Panc1 (cell line): ENCODE results near the gene PORCN. TPM values are rescaled to one million over a fixed set of nuclear protein-coding genes. Genes with fewer than 3 reads are reported as not detected.
A peak's percentile ranks its signal among the peaks of the same experiment; 100 is the strongest.

ENCODE experiments used
- ATAC-seq: fragments of 200-7000 bp; cut with Tn5 transposase; 2 replicates; pipeline ENCODE4 v1.9.1; 2020; ENCODE audit warnings: mild to moderate bottlenecking, moderate library complexity
- BruUV-seq: library from RNA; stranded (reverse); fragments of 400-500 nt; replicated peaks from 2 replicates; lab custom pipeline; 2021; lab: Mats Ljungman, UMichigan
- CTCF ChIA-PET: fragments of 300-600 bp; sonication (Branson Sonifier 250); formaldehyde crosslinking; loops from one replicate; lab custom pipeline; 2022; ENCODE audit warnings: antibody characterized with exemption; lab: Charles Lee
- POLR2A ChIA-PET: fragments of 300-600 bp; sonication (Branson Sonifier 250); formaldehyde crosslinking; loops from one replicate; lab custom pipeline; 2022; ENCODE audit warnings: antibody characterized with exemption; lab: Charles Lee
- DNase-seq: peaks from one replicate; pipeline ENCODE4 v3.0.0-alpha.2; 2010; ENCODE audit warnings: low read depth, low spot score
- H3K27ac ChIP-seq: 2 replicates; pipeline ENCODE4 v1.5.1; 2011; ENCODE audit warnings: mild to moderate bottlenecking, low read length, inconsistent platforms
- H3K27me3 ChIP-seq: fragments of 200-500 bp; sonication (Bioruptor generic); 2 replicates; pipeline ENCODE4 v1.6.0; 2014; ENCODE audit warnings: low read length, inconsistent platforms; ENCODE audit not compliant: control insufficient read depth, insufficient read depth
- H3K36me3 ChIP-seq: fragments of 200-500 bp; sonication (Bioruptor generic); 2 replicates; pipeline ENCODE4 v1.5.1; 2014; ENCODE audit warnings: inconsistent platforms, mild to moderate bottlenecking, low read length, moderate library complexity; ENCODE audit not compliant: control insufficient read depth, insufficient read depth
- H3K4me1 ChIP-seq: 2 replicates; pipeline ENCODE4 v1.5.1; 2011; ENCODE audit warnings: inconsistent platforms, mild to moderate bottlenecking, low read length, moderate library complexity; ENCODE audit not compliant: control insufficient read depth, insufficient read depth
- H3K4me3 ChIP-seq, 2 experiments: 2 replicates each; pipeline ENCODE4 v1.5.1; 2011 to 2012; ENCODE audit warnings: low read depth in 2 of 2, low read length in 2 of 2, mild to moderate bottlenecking in 2 of 2, inconsistent platforms in 1 of 2, moderate library complexity in 1 of 2
- H3K9me3 ChIP-seq: fragments of 200-500 bp; sonication (Bioruptor generic); 2 replicates; pipeline ENCODE4 v1.5.1; 2014; ENCODE audit warnings: low read depth, mild to moderate bottlenecking, inconsistent platforms, low read length, moderate library complexity; ENCODE audit not compliant: control insufficient read depth, insufficient read depth
- CTCF ChIP-seq: fragments of 450-650 bp; IDR thresholded peaks from 2 replicates; pipeline ENCODE4 v1.5.1; 2017; ENCODE audit warnings: mild to moderate bottlenecking
- POLR2AphosphoS5 ChIP-seq: IDR thresholded peaks from 2 replicates; pipeline ENCODE4 v1.6.1; 2012; ENCODE audit warnings: mild to moderate bottlenecking, low read depth, low read length, moderate library complexity
- REST ChIP-seq, 2 experiments: IDR thresholded peaks; 2 replicates each; pipeline ENCODE4 v1.6.1; 2011 to 2012; ENCODE audit warnings: low read depth in 2 of 2, control low read depth in 1 of 2, low read length in 1 of 2, mild to moderate bottlenecking in 1 of 2, moderate library complexity in 1 of 2; ENCODE audit not compliant: insufficient read depth in 1 of 2
- SIN3A ChIP-seq: IDR thresholded peaks from 2 replicates; pipeline ENCODE4 v1.6.1; 2012; ENCODE audit warnings: low read depth, mild to moderate bottlenecking, low read length, moderate library complexity, borderline replicate concordance; ENCODE audit not compliant: insufficient read depth
- TCF7L2 ChIP-seq: IDR thresholded peaks from 2 replicates; pipeline ENCODE4 v1.6.1; 2011; ENCODE audit warnings: mild to moderate bottlenecking, low read depth, low read length, inconsistent platforms
- in situ Hi-C: cut with HindIII; loops from 2 replicates; pipeline ENCODE4 v1.10.0; 2016; ENCODE audit warnings: low sequenced_read_pairs, low pct_unique_long_range_greater_than_20kb
- intact Hi-C: fragments of 100-400 bp; cut with micrococcal nuclease; formaldehyde crosslinking; loops from one replicate; pipeline ENCODE4 v1.10.0; 2022; ENCODE audit not compliant: unreplicated experiment
- total RNA-seq: library from RNA; stranded (reverse); gene quantifications from one replicate; pipeline ENCODE4 v1.2.1, GENCODE V29; 2021; ENCODE audit not compliant: unreplicated experiment

The PORCN gene
- total RNA-seq, 1 experiment from 2014 or later, result 8.6 TPM

DNA sequence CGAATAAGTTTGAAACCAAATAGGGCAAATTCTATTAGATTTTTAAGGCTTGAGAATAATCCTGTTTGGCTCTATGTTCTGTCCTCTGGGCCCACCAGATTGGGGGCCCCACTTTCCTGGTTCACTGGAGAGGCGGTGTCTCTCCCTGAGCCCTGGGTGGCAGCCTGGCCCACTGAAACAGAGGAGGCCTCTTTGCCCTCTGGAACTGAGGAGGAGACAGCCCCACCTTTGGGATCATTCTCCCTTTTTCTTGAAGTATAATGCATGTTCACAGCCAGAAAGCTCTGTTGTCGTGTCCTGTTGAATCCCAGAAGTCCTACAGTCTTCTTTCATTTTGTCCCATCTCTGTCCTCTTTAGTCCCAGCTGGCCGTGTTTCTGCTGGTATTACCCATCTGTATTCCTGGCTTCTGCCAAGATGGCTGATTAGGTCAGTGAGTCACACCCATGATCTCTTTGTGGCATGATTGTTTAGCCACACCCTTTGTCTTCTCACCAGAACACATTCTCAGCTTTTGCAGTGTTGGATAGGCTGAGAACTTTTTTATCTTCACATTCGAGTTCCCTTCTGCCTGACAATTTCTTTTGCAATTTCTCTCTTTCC lies 22.7 kb downstream of the PORCN start:
- ChIA-PET CTCF (no interaction called here), POLR2A (no interaction called here)
- H3K9me3 ChIP-seq, result no peaks in the 10 kb centered on the region
- DNase-seq (no peak), ATAC-seq (0 out of 2 replicates have a peak, but pooled peaks have one; percentile 36)
- H3K27me3 ChIP-seq, result no peaks in the 10 kb centered on the region
- no peaks in the 10 kb centered on the region for H3K4me1 ChIP-seq
- H3K36me3 ChIP-seq, result no peaks in the 10 kb centered on the region
- H3K4me3 ChIP-seq, result no peak overlapping the region
- TF ChIP-seq REST (IDR thresholded peaks at IDR 0.05; ENCODE audit: insufficient read depth in 1 of 2, low read depth in 2 of 2, low read length in 1 of 2), result no peak
- no peak for TF ChIP-seq TCF7L2
- no peak for TF ChIP-seq CTCF
- no peak for TF ChIP-seq POLR2AphosphoS5
- no peak for TF ChIP-seq SIN3A
- no peak overlapping the region for H3K27ac ChIP-seq
- intact Hi-C loops, result no loop called here
- in situ Hi-C loops, result no loop called here
- BruUV-seq, result no TSS peak

- CTCF ChIA-PET, result no interaction called here
- ATAC-seq (no peak), DNase-seq (no peak)
- Histone ChIP-seq H3K27me3 (no peaks in the 10 kb centered on the region), H3K9me3 (no peaks in the 10 kb centered on the region), H3K36me3 (no peaks in the 10 kb centered on the region), H3K27ac (no peak overlapping the region), H3K4me3 (no peak overlapping the region), H3K4me1 (no peaks in the 10 kb centered on the region)
- intact Hi-C loops, result no loop called here
- TF ChIP-seq CTCF, result no peak
- TF ChIP-seq REST (IDR thresholded peaks at IDR 0.05; ENCODE audit: insufficient read depth in 1 of 2, low read depth in 2 of 2, low read length in 1 of 2), result no peak
- TF ChIP-seq POLR2AphosphoS5, result no peak
- TF ChIP-seq TCF7L2, result no peak
- no peak for TF ChIP-seq SIN3A
- no TSS peak for BruUV-seq
- POLR2A ChIA-PET, result no interaction called here
- in situ Hi-C loops, result no loop called here
Observed at GRCh38 chrX:48532161-48532560, 23.4 kb downstream of the PORCN start.
